NCI-H526 (cell line): ENCODE measurements around the gene MEIOB.
"Not testable (repeated sequence)": the region's sequence is repeated elsewhere in the genome, so short reads cannot be mapped to it uniquely, and the experiment has no call there.

ENCODE experiments used
- DNase-seq, 2 experiments: peaks; one replicate each; lab custom pipeline; 2025; lab: John Stamatoyannopoulos, UW

MEIOB gene, protein sequence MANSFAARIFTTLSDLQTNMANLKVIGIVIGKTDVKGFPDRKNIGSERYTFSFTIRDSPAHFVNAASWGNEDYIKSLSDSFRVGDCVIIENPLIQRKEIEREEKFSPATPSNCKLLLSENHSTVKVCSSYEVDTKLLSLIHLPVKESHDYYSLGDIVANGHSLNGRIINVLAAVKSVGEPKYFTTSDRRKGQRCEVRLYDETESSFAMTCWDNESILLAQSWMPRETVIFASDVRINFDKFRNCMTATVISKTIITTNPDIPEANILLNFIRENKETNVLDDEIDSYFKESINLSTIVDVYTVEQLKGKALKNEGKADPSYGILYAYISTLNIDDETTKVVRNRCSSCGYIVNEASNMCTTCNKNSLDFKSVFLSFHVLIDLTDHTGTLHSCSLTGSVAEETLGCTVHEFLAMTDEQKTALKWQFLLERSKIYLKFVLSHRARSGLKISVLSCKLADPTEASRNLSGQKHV

DNA sequence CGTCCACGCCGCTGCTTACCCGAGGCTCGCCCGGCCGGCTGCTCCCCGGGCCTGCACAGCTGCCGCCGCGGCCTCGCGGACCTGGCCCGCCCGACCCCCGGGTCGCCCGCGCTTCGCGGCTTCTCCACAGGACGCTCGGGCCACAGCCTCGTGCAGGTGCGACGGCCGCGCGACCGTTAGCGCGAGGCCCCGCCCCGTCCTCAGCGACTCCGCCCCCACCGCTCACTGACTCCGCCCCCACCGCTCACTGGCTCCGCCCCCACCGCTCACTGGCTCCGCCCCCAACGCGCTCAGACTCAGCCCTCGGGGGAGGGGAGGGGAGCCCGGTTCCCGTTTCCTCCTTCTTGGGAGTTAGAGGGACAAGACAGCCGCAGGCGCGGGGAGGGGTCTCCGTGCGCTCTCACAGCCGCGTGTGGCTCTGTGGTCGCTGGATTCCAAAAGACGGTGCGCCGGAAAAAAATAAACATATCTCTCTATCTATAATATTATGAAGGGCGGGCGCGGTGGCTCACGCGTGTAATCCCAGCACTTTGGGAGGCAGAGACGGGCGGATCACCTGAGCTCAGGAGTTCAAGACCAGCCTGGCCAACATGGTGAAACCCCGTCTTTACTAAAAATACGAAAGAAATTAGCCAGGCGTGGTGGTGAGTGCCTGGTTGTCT lies at the start of gene MEIOB:
Gene MEIOB (minus strand): TSS at position 191 of the 662 bp plus-strand sequence. CDS start 3,989 bp downstream, outside the sequence.
- DNase-seq, result peak in 1 of 2 experiments; percentile 22

DNA sequence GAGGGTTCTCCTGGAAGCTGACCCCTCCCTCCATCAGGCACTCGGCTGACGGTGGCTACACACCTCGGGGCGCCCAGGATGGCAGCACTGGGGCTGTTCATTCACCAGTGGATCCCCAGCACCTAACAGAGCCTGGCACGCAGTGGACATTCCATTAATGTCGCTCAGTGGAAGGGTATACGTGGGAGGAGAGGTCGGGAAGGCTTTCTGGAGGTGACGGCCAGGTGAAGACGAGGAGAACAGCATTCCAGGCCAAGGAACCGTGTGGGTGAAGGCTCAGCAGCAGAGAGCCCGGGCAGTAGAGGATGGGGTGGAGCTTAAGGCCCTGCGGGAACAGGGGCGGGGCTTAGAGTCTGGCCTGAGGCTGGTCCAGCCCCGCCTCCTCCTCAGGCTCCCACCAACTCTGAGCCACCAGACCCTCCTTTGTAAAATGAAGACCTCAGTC lies 48.8 kb upstream of the MEIOB start:
- DNase-seq, result peak in 1 of 2 experiments; percentile 52

DNA sequence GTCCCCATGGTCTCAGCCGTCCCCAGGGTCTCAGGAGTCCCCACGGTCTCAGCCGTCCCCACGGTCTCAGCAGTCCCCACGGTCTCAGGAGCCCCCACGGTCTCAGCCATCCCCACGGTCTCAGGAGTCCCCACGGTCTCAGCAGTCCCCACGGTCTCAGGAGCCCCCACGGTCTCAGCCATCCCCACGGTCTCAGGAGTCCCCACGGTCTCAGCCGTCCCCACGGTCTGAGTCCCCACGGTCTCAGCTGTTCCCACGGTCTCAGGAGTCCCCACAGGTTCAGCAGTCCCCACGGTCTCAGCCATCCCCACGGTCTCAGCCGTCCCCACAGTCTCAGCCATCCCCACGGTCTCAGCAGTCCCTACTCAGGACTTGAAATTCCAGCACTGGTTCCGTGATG lies 48.2 kb upstream of the MEIOB start:
- not testable (repeated sequence) for DNase-seq

DNA sequence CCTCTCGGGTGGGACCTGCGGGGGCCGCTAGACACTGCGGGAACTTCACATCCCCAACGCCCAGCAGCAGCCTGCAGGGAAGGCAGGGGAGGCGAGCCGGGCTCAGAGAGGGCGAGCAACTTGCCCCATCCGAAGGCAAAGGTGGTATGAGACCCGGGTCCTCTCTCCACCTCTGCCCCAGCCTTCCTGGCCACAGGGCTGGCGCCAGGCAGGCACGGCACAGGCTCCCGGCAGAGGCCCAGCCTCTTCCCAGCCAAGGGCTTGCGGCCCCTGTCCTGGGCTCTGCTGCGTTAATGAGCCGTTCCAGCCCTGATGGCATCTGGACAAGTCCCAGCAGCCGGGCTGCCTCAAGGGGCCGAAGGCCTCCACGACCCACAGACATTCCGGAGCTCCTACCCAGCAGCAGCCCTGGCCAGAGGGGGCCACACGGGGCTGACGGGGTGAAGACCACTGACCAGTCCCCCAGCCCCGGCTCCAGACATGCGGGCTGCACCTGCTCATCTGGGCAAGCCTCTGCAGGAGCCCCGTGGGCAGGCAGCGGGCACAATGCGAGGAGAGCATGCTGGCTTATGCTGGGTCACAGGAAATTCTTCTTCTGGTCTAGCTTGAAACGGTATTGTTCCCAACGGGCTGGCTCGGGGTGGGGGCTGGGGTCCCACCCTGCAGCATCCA lies 47.5 kb upstream of the MEIOB start:
- DNase-seq, result peak in 1 of 2 experiments; percentile 49

DNA sequence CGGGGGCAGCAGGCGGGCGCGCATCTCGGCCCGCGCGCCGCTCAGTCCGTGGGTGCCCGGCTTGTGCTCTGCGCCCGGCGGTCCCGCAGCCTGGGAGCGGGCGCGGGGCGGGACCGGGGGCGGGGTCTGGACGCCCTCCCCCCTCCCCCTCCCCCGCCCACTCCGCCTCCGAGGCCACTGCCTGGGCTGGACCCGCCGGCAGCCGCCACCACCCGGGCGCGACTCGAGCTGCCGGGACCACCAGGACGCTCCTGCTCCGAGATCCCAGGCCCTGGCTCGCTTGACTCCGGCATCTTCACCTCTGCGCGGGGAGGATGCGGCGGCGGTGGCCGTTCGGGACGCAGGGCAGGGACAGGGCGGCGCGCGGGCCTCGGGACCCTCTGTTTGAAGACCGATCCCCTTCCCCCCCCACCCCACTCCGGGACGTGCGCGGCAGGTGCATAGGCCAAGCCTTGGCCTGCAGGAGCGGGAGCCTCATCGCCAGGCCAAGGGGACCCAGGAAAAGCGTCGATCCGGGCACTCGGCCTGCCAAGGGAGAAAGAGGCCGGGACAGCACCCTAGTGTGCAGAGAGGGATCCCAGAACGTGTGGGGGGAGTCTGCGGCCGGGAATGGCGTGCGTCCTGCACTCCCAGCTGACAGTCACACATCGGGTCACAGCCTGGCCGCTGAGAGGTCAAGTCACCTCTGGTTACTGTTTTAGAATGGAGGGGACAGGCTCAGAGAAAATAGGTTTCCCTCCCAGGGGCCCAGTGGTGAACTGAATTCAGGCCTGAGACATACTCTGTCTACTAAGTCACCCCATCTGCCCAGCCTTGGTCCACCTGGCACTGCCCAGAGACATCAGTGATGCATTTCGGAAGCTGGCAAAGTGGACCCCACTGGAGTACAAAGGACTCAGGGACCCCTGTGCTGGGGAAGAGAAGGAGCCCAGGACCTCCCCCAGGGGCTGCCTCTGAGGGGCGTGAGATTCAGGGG lies 46.7 kb upstream of the MEIOB start, which contains the start of gene HS3ST6:
Gene HS3ST6 (minus strand): TSS at position 65 of the 976 bp plus-strand sequence. CDS start 92 bp downstream, outside the sequence.
- DNase-seq, result no peak

DNA sequence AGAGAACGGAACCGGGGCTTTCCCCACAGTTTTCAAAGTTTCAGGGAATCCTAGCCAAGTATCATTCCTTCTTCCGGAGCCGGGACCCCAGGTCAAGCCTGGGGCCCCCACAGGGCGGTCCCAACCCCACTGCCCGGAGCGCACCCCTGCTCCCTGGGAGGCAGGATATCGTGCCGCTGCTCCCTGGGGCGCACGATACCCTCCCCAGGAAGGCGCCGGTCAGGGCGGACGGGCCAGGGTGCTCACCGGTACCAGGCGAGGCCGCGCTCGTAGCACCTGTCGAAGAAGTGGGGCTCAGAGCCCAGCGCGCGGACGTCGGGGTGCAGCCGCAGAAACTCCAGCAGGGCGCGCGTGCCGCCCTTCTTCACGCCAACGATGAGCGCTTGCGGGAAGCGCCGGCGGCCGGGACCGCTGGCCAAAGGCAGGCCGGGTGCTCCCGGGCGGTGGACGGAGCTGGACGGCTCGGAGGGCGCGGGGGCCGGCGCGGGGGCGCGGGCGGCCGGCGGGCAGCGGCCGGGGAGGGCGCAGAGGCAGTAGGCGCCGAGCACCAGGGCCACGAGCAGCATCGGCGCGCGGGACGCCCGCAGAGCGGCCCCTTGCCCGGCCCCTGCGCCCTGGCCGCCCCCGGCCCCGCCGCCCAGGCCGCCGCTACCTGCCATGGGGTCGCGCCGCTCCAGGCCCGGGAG lies 45.8 kb upstream of the MEIOB start:
- no peak for DNase-seq

DNA sequence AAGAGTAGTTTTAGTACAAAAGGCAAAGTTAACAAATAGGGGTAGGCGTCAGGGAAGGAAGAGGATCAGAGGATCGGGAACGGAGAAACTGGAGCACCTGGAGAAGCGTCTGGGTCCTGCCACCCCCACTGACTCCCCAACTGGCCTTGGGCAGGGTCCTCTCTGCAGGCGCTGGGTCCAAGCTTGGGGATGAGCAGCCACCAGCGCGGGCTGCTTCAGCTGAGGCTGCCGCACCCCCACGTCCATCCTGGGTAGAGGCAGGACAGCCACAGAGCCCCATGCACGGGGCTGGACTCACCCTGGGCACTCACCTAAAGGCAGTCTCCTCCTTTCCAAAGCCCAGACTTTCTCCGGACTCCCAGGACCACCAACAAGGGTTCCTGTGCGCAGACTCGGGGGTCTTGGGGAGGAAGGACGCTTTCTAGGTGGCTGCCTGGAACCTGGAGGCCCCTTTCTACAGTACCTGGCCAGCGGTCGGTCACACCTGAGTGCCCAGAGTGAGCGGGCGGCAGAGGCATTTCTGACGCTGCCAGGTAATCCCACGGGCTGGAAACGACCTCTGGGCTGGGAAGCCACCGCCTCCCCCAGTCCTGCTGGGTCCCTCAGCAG lies 45.2 kb upstream of the MEIOB start:
- no peak for DNase-seq

DNA sequence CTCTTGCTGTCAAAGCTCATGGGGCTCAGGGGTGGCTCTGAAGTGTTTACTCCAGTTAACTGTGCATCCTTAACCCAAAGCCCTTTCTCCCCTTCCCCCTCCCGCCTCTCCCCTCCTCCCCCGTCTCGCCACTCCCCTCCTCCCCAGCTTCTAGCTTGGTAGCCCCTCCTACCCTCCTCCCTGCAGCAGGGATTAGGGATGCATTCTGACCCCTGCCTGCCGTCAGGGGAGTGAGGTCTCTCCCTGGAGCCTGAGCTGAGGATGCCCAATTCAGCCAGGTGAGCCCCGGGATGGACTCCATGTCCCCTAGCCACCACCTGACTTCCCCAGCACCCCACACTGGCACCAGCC lies 44.7 kb upstream of the MEIOB start:
- no peak for DNase-seq

DNA sequence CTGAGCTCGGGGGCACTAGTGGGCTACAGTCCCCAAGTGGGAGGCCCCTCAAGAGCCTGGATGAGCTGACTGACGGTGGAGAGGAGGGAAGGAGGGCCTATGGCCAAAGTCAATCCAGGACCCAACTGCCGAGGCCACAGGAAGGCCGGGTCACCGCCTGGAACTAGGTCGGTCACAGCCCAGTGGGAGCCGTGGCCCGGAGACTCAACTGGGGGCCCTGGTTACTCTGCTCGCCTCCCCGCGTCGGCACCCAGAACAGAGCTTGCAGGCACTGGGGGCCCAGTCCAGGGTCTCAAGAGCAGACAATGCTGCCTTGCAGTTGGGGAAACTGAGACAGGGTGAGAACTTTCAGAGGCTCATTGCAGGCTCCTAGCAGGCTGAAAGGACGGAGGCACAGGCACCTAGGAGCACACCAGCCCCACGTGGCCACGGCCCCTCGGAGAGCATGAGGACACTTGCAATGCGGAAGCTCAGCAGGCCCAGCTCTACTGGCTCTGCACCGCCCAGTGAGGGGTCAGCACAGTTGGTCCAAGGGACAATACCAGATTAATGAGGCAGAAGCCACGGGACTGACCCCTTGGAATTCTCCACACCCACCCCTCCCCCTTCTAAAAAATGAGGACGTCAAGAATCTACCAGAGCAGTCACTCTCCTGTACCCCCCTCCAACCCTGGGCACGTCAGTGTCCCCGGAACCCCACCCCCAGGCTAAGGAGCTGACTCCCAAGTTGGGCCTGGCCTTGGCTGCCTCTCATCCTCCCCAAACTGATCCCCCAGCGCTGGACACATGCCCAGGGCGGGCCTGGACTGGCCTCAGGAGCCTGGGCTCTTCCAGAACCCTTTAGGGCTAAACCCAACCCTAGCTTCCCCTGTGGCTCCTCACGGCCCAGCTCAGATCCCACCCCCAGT lies 44.0 kb upstream of the MEIOB start:
- DNase-seq, result no peak

DNA sequence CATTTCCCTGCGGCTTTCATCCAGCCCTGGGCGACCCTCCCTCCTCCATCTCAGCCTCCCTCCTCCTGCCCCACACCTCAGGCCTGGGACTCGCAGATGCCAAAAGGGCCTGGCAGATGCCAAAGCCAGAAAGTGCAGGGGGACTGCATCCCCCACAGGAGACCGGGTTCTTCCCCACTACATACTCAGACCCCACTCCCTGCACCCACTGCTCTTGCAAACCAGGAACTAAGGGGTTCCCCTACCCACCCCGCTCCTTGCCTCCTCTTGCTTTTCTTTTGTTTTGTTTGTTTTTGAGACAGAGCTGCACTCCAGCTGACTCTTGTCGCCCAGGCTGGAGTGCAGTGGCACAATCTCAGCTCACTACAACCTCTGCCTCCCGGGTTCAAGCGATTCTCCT lies 43.0 kb upstream of the MEIOB start:
- no peak for DNase-seq

DNA sequence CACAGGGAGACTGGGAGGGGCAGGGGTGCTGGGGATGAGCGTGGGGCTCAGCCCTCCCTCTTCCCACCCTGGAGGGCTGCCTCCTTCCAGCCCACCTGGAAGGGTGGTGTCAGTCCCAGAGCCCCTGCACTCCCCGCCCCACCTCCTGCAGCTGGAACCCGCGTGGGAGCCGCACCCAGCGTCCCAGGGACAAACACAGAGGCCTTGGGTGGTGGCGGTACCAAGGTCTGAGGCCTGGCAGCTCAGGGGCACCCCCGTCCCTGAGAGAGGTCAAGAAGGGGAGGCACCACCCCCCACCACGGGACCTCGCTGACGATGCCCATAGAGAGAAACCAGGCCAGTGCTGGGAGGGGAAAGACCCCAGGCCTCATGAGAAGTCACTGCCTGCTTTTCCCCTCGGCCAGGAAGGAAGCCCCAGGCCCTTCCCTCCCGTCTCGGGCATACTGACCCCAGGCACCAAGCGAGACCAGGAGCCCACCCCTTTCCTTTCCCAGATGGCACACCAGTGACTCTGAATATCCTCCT lies 42.2 kb upstream of the MEIOB start:
- no peak for DNase-seq

DNA sequence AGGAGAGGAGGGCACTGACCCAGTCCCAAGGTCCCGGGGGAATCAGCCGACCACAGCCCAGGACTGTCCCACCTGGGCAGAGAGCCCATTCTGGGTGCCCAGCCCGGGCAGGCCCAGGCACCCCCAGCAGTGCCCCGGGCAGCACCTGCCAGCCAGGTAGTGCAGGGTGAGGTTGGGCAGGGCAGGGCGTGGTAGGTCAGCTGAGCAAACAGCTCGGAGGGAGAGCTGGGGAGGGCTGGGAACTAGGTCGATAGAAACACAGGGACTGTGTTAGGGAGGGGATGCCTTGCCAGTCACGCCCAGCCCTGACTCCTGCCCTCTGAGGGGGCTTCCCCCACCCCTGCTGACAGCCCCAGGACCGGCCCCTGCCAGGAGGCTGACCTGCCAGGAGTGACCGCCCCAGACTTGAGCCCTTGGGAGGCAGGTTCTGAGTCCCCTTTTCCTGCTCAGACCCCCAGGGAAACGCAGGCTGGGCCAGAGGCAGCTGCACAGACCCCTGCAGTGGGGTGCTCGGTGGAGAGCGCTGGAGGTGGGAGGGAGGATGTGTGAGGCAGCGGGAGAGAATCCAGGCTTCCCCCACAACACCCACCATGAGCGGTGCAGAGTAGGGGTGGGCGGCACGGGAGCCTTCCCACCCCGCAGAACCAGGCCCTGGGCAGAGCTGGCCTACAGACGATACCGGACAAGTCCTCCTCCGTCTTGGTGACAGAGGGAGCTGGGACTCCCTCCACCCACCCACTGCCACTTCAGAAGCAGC lies 41.5 kb upstream of the MEIOB start:
- peak in 1 of 2 experiments; percentile 63 for DNase-seq

DNA sequence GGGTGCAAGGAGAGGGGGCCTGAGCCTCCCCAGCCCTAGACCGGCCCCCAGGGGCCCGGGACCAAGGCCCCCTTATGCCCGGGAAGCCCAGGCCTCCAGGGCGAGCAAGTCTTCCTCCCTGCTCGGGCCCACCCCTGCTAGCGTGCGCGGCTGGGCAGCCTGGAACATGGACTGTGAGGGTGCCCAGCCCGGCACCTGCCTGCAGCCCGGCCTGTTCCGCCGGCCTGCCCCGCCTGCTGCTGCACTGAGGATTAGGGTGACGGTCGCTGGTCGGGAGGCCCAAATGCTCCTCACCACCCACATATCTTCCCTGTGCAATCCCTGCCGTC lies 40.2 kb upstream of the MEIOB start:
- no peak for DNase-seq

DNA sequence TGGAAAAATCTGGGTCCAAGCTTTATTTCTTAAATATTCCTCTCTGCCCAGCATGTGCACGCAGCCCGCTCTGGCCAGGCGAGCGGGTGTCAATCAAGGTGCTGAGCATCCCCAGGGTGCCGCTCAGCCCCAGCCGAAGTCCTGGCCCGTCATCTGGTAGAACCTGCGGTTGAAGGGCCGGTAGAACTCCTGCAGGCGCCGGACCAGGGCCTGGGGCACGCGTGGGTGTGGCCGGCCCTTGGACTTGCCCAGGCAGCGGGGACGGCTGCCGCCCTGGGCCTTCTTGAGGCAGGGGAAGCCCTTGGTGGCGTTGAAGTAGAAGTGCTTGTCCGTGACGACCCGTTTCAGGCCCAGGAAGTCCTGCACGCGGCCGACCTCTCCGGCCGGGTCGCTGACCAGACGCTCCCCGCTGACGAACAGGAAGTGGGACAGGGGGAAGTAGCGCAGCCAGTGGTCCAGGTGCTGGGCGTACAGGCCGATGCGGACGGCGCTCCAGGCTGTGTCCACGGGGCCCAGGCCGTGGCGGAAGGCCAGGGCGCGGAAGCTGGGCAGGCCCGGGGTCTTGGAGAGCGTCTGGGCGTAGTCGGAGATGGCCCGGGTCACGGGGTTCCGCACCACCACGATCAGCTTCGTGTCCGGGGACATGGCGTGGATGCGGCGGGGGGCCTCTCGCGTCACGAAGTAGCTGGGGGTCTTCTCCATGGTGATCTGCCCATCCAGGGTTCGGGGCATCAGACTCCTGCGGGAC lies 39.7 kb upstream of the MEIOB start:
- no peak for DNase-seq

DNA sequence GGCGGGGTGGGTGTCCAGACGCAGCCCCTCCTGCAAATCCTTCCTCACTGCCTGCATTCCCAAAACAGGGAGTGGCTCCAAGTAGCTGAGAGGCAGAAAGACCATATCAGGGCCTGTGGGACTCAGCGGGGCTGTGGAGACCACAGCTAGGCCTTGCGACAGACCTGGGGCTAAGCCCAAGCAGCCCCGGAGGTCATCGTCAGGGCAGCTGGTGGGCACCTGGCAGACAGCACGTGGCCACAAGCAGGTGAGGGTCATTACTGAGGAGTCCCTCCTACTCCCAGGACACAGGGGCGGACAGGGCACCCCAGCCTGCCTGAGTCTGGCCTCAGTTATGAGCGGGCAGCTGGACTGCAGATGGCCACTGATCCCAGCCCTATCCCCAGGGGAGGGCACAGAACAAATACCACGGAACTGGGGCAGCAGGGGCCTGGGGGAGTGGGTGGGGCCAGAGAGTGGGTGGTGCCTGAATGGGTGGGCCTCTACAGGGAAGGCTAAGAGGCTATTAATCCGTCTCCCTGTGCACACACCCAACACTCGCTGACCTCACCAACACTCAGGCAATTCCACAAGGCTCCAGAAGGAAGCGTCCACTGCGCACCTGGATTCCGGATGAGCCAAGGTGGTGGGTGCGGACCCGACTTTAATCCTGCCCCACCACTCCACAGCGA lies 37.7 kb upstream of the MEIOB start:
- DNase-seq, result no peak

DNA sequence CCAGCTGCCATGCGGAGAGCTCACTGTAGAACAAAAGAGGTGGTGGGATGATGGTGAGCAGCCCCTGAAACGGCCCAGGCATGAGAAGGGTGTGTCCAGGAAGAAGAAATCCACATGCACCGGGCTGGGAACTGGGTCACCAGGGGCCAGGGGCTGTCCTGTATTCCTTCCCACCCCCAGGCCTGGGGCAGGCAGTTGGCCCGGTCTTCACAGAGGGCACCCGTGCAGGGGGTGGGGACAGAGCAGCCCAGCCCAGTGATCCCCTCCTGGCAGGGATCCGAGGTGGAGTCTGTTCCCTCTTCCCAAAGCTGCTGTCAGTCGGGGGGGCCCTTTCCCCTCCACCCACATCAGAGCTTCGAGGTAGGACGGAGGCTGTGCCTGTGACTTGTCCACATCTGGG lies 37.0 kb upstream of the MEIOB start:
- no peak for DNase-seq

DNA sequence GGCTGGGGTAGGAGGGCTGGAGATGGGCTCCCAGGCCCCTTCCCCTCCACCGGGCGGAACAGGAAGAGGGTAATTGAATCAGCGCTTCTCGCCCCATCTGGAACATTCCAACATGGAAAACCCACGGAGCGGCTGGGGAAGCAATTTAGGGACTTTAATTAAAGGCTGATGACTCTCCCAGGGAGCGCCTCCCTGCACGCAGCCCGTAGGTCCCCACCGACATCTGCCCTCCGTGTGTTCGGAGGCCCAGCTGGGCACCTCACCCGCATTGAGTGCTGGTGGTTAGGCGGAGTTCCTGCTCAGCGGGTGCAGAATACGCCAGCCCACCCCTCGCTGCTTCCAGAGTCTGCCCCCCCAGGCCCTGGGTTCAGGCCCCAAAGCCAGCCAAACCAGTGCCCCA lies 36.2 kb upstream of the MEIOB start:
- no peak for DNase-seq
